ENCODE measurements around the gene GUCA2B. TPM values are rescaled to one million over a fixed set of nuclear protein-coding genes. Genes with fewer than 3 reads are reported as not detected.

GUCA2B gene
- not detected in 2 replicates for total RNA-seq

DNA sequence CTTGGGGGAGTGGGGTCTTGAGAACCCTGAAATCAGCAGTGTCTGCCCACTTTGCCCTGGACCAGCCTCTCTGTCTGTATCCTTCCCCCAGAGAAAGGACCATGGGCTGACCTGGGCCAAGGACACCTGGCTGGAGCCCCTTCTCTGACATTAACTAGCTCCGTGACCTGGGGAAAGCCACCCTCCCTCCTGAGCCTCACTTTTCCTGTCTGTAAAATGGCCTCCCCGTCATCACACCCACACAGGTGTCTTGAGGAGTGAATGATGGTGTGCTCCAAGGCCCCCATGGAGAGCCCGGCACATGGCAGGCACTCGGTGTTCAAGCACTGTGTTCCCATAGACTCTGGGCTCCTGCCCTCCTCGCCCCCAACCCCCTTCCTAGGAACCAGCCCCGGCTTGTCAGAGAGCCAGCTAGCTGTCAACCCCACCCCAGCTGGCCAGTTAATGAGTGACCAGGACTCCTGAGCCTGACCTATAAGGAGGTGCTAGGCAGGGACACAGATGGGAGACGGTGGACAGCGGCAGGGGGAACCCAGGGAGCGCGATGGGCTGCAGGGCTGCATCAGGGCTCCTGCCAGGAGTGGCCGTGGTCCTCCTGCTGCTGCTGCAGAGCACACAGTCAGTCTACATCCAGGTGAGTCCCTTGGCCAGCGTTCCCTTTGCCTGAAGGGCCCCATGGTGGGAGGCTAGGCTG, at the start of gene GUCA2B:
Gene GUCA2B, plus strand, starts transcription at position 504 of the 694 bp plus-strand sequence. Its CDS starts 41 bp downstream, at position 545.
- no peak for DNase-seq (ENCODE audit: low read depth)

DNA sequence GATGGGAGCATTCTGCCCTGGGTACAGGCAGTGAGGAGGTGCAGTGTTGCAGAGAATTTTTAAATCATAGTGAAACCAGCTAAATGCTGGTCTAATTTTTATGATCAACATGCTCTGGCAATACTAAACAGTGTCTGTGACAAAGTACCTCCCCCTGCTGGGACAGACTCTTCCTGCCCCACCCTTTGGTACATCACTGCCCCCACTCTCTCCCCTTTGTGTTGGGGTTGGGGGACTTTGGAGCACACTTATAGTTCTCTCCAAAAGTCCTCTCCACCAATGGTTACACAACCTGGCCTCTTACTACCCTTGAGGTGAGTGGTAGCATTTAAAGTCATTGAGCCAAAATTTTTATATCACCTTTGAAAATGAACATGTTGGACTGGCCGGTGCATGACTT, 48.2 kb upstream of the GUCA2B start:
- no peak for DNase-seq (ENCODE audit: low read depth)

DNA sequence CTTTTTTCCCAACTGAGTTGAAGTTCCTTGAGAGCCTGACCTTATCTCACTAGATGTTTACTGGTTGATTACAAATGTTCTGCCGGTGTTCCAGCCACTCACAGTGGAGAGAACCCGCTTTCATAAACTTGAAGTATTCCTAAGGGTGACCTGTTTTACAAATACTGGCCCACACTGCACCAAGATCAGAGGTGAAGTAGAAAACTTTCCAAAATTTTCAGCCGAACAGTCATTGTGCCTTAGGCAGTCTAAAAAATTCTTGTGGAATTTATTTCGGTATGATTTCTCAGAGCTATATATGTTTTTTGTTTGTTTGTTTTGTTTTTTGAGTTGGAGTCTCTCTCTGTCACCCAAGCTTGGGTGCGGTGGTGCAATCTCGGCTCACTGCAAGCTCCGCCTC, 44.9 kb upstream of the GUCA2B start:
- DNase-seq (ENCODE audit: low read depth) = no peak

DNA sequence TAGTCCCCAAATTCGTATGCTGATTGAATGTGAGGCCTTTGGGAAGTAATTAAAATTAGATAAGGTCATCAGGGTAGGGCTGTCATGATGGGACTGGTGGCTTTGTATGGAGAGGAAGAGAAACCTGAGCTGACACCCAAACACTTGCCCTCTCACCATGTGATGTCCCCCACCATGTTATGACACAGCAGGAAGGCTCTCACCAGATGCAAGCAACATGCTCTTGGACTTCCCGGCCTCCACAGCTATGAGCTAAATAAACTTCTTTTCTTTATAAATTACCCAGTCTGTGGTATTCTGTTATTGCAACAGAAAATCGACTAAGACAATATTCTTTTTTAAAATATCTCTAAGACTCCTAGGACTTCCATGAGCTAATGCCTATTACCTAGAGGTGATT, 43.6 kb upstream of the GUCA2B start:
- DNase-seq (ENCODE audit: low read depth) = no peak

DNA sequence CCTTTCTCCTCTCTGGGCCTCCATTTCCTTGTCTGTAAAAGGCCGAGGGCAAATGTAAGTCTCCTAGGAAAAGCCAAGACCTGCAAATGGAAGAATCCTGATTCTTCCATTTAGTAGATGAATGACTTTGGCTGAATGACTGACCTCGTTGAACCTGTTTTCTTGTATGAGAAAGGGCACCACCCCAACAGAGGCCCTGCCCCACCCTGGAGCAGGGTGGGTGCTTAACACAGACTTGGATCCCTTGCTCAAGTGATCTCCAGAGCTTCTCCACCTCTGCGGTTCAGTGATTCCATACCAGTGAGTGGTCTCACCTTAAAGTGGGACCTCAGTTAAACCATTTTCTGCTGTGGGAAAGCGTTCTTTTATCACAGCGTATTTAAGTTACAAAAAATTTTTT, 39.0 kb upstream of the GUCA2B start:
- DNase-seq (ENCODE audit: low read depth) = no peak

DNA sequence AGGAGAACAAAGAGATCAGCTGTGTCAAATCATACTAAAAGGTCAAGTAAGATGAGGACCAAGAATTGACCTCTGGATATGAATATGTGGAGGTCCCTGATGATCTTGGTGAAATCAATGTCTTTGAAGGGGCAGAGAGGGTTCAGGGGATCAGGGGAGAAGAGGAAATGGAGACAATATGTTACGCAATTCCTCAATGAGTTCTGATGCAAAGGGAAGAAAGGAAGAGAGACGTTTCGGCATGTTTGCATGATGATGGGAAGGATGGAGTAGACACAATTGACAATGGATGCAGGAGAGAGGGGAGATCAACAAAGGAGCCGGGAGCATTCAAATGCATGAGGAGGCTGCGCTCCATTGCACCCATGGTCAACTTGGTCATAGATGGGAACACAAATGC, 36.0 kb upstream of the GUCA2B start:
- no peak for DNase-seq (ENCODE audit: low read depth)

DNA sequence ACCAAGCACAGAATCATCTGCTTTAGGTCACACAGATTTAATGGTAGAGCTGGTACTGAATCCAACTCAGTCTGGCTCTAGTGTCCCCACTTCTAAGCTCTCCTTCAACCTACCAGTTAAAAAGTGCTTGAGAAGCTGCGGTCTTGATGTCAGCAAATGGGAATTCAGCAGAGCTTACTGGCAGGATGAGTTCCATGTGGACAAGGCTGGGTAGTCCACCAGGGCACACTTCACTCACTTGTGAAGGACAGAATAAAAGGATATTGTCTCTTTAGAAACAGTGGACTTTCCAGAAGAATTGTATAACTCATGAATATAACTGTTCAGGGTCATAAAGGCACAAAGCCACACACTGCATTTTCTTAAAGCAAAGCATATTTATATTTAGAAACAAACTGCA, 35.1 kb upstream of the GUCA2B start:
- DNase-seq (ENCODE audit: low read depth) = no peak

DNA sequence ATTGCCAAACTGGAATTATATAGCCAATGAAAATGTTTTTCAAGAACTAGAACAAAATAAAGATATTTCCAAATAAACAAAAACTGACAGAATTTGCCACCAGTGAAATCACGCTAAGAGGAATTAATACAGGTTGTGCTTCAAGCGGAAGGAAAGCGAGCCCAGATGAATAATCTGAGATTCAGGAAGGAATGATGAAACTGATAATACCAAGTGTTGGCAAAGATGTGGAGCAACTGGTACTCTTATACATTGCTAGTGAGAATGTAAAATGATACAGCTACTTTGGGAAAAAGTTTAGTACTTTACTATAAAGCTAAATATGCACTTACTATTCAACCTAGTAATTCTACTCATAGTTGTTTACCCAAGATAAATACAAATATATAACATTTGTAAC, 30.8 kb upstream of the GUCA2B start:
- no peak for DNase-seq (ENCODE audit: low read depth)

DNA sequence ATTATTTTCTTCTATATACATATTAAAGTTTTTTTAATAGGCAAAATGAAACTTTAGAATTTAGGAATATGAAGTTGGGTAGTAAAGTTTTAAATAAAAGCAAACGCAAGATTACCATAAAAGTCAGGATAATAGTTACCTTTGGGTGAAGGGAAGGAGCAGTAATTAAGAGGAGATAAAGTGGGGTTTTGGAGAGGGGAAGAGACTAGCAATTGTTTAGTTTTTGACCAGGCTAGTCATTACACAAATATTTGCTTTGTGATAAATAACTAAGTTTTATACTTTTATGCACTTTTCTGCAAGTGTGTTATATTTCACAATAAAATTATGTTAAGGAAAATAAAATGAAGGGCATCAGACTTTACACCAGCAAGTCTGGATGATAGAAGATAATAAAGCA, 27.7 kb upstream of the GUCA2B start:
- no peak for DNase-seq (ENCODE audit: low read depth)

DNA sequence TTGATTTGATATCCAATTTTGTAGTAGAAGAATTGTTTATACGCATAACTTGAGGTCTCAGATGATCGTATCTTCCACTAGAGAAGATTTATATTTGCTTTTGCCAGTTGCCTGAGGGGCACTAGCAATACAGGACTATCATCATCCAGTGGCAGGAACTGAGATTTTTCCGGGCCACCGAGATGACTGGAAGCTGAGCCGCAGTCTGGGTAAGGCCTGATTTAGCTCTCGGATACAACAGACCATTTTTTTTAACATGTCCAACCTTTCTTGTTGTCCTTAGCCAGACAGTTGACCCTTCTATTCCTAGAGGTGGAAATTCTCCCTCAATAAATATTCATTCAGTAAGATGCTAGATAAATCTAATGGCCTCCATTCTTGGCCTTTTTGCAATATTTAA, 25.4 kb upstream of the GUCA2B start:
- DNase-seq (ENCODE audit: low read depth) = no peak

DNA sequence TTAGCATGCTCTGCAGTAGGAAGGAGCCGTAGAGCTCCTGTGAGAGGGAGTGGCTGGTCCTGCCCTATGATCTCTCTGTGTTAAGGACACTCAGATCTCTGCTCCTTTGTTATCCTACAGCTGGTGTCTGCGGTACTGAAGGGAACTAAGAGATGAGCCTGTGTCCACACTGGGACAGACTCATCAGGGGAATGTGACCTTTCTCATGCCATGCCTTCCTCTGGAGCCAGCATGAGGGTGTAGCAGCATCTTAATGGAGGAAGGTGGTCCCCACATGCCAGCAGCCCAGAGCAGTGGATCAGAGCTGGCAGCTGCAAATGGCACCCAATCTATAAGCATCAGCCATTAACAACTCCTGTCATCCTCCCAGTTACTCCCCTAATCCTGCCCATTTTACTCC, 24.7 kb upstream of the GUCA2B start:
- DNase-seq (ENCODE audit: low read depth) = no peak

DNA sequence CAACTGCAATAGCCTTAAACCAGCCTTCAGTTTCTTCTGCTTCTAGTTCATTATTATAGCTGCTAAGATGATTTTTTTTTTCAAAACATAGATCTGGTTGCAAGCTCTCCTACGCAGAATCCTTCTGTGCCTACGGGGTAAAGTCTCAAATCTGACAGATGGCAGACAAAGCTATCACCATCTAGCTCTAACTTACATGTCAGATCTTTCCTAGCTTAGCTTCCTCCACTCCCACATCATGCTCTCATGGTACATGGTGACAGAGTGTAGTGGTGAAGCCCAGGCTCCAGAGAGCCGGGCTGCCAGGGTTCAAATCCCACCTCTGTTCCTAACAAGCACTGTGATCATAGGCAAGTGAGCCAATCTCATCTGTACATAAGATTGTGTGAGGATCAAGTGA, 24.2 kb upstream of the GUCA2B start:
- DNase-seq (ENCODE audit: low read depth) = no peak

DNA sequence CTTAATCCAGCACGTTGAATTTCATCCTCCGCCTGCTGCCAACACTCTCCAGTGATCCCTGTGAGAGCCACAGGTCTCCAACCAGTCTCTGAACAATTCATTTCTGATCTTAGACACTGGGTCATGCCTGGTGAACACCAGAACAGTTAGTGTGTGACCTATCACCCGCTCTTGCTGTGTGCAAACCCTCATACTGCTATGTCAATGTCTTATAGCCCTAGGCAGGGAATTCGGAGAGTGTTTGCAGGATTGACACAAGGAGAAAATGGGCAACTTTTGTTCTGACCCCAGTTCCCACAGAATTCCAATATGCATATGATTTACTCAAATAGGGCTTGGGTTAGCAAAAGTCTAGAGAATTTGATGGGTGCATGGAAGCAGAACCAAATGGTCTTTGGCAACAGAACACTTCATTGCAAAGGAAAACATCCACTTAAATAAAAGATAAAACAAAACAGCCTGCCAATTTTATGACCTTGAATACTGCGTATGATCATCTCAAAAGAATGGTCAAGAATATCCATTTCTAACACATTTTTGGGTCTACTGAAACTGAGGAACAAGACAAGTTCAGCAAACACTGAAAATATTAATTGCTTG, 23.0 kb upstream of the GUCA2B start:
- peak; percentile 92 for DNase-seq (ENCODE audit: low read depth)

DNA sequence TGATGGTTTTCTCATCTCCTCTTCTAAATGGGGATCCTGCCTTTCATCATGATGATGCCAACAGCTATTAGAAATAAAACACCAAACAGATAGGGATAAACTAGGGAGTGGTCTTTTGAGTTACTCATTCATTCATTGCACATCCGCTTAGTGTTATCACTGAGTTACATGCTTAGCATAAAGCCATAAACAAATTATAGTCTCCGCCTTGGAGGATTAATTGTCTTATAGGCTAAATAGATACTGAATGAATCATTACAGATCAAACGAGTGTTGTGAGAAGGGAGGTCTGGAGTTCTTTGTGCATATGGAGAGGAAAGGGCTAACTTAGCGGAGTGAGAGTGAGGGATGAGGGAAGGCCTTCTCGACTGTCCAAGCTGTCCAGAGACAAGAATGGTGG, 19.8 kb upstream of the GUCA2B start:
- no peak for DNase-seq (ENCODE audit: low read depth)

DNA sequence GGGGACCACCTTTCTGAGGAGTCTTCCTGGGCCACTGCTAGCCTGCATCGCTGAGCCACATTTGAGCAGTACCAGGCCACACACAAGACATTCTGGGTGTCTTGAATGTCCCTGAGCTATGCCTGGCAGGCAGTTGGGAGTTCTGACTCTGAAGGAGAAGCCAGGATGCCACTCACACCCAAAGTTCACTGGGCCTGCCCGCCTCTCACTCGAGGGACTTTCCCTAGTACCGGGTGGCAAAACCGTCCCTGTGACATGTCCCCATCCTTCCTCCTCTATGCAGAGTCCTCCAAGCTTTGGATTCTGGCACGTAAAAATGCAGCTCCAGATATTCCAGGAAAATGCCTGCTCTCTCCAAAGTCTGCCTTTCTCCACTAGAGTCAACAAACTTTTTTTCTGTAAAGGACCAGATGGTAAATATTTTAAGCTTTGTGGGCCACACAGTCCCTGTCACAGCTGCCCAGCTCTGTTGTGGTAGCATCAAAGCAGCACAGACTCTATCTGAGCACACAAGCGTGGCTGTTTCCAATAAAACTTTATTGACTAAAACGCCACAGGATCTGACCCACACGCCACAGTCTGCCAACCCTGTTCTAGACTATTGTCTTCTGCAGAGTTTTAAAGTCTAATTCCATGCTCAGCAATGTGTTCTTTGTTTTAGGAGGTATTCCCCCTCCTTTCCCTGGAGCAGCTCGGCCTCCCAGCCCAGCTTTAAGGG, 19.2 kb upstream of the GUCA2B start:
- DNase-seq (ENCODE audit: low read depth) = no peak

DNA sequence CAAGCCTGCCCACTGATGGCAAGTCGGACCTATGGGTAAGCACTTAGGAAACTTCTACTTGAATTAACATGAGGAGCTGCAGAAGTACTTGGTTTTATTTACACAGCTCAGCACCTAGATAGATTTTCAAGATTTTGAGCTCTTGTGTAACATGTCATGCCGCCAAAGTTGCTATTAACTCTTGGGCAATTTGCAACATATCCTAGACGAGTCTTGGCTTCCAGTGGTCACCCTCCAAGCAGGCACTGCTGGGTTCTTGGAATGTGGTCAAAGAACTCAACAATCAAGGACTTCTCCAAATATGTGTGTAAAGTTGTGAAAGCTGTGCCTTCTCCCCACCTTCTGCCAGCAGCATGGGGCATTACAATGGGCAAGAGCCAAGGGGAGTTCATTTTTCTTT, 17.8 kb upstream of the GUCA2B start:
- DNase-seq (ENCODE audit: low read depth) = peak; percentile 70

DNA sequence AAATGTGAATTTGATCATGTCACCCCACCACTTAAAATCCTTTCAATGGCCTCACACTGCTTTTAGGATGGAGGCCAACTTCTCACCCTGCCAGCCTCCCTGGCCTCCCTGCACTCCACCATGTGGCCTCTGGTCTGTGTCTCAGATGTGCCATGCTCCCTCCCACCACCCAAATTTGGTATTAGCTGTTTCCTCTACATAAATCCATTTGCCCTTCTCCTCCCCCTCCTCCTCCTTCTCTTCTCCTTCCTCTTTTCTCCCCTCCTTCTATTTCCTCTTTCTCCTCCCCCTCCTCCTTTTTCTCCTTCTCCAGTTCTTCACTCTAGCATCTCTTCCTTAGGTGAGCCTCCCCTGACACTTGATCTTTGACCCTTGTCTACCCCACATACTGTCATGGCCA, 16.7 kb upstream of the GUCA2B start:
- no peak for DNase-seq (ENCODE audit: low read depth)

DNA sequence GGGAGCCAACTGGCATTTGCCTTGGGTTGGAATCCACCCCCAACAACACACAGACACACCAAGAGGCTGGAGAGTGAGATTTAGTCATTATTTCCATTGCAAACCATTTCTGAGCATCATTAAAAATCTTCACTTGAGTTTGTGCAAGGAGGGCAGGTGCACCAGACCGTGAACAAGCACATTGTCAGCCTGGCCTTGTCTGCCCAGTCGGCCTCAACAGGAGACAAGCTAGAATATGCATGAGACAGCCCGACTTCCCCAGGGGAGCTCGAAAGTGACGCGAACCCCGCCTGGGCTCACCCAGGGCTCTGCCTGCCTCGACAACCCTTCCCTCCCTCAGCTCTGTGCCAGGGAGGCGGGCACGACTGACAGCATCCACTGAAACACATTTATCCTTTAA, 15.4 kb upstream of the GUCA2B start:
- DNase-seq (ENCODE audit: low read depth) = peak; percentile 76

DNA sequence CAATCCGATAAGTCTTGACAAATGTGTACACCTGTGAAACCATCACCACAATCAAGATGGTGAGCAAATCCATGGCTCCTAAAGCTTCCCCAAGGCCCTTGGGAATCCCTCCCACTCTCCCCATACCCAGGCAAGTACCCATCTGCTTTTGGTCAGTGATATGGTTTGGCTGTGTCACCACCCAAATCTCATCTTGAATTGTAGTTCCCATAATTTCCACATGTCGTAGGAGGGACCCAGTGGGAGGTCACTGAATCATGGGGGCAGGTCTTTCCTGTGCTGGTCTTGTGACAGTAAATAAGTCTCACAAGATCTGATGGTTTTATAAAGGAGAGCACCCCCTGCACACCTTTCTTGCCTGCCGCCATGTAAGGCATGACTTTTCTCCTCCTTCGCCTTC, 14.6 kb upstream of the GUCA2B start:
- DNase-seq (ENCODE audit: low read depth) = no peak

DNA sequence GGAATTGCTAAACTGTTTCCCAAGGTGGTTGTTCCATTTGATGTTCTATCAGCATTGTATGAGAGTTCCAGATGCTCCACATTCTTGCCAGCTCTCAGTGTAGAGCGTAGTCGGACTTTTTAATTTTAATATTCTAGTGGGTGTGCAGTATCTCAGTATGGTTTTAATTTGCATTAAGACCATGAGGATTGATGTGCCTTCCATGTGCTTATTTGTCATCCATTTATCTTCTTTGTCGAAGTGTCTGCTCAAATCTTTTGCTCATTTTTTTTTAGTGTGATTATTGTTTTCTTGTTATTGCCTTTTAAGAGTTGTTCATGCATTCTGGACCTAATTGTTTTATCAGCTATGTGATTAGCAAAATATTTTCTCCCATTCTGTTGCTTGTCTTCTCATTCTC, 13.8 kb upstream of the GUCA2B start:
- no peak for DNase-seq (ENCODE audit: low read depth)

DNA sequence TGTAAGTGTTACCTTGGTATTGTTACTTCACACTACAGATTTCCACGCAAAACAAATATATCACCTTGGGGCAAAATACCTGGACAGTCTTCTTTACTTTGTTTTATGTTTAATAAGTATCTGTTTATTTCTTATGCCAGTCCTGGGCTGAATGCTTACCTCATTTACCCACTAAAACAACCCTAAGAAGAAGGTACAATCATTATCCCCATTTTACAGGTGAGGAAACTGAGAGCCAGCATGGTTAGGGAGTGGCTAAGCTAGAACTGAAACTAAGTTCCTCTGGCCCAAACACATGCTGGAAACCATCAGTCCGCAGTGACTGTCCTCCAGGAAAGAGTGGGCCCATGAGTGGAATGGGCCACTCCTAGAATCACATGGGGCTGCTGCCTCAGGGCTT, 13.0 kb upstream of the GUCA2B start:
- DNase-seq (ENCODE audit: low read depth) = no peak

DNA sequence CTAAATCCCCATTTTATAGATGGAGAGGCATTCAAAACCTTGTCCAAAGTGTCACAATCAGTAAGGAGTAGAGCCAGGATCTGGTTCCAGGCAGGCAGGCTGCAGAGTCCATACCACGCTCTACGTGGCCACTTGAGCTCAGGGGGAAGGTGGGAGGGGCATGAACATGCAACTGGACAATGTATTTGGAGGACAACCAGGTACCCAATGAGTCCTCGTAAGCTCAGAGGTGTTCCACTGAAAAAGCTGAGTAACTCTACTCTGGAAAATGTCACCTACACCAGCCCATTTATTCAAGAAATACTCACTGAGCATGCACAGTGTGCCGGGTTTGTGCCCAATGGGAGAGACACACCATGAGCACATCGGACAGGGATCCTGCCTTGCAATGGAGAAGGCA, 11.2 kb upstream of the GUCA2B start:
- no peak for DNase-seq (ENCODE audit: low read depth)

DNA sequence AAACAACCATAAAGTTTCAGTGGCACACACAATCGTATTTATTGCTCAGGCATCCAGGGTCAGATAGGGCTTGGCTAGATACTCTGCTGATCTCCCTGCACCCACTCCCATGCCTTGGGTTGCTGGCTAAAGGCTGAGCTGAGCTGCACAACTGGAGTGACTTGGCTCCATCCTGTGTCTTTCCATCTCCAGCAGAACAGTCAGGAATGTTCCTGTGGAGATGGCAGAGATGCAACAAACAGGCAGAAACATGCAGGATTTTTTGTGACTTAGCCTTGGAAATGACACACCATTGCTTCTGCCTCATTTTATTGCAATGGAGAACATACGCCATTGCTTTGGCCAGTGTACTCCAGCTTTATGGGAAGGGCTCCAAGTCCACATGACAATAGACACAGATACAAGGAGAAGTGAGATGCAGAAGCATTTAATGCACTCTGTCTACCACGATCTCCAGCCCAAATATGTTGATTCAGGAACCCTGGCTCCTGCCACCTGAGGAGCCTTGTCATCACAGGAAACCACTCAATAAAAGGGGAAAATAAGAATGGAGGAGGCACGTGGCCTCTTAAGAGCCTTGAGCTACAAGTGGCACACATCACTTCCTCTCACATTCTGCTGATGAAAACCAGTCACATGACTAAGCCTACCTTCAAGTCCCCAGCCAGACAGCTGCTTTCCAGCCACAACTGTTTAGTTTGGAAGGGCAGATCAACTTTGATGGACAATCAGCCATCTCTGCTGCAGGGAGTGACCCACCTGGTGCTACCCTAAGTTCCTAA, 10.1 kb upstream of the GUCA2B start:
- peak; percentile 24 for DNase-seq (ENCODE audit: low read depth)
